GM19455 (cell line): ENCODE measurements around the gene TNFRSF8.

ENCODE experiments used
- ATAC-seq: cut with Tn5 transposase; IDR thresholded peaks from one replicate; pipeline ENCODE4 v1.9.1; 2021; ENCODE audit not compliant: unreplicated experiment

The TNFRSF8 gene

DNA sequence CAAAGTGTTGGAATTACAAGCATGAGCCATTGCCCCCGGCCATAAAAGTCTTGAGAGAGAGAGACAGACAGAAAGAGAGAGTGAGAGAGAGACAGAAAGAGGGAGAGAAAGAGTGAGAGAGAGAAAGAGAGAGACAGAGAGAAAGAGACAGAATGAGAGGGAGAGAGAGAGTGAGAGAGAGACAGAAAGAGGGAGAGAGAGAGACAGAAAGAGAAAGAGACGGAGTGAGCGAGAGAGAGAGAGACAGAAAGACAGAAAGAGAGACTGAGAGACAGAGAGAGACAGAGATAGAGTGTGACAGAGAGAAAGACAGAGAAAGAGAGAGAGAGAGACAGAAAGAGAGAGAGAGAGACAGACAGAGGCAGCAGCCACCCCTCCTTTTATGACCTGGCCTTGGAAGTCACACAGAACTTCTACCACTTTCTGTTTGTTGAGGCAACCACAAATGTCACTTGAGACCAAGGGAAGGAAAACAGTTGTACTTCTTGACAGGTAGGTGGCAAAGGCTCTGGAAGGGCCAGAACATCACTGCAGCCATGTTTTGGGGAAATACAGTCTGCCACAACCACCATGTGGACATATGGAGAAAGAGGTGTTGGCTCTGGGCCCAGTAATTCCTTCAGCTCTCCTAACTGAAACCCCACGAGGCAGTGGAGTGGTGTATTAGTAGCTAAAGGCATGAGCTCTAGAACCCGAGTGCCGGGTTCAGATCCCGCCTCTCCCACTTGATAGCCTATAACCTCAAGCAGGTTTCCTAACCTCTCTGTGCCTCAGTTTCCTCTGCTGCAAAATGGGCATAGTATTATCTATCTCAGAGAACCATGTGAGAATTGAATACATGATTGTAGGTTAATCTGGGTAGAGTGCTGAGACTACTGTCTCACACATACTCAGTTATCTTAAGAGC lies 50.6 kb downstream of the TNFRSF8 start:
- no peak for ATAC-seq

DNA sequence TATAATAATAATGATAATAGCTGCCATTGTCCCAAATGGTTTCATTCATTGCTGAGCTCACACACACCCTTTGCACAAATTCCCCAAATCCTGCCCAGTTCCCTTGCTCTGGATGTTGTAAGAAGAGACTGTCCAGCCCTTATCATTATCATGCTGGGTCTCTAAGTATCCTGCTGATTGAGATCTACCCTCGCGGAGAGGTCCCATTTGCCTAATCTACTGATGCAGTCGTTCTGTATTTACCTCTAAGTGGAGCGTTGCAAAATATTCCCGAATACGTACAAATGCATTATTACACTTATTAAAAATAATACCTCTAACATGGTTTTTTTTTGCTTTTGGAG lies 51.2 kb downstream of the TNFRSF8 start:
- no peak for ATAC-seq

DNA sequence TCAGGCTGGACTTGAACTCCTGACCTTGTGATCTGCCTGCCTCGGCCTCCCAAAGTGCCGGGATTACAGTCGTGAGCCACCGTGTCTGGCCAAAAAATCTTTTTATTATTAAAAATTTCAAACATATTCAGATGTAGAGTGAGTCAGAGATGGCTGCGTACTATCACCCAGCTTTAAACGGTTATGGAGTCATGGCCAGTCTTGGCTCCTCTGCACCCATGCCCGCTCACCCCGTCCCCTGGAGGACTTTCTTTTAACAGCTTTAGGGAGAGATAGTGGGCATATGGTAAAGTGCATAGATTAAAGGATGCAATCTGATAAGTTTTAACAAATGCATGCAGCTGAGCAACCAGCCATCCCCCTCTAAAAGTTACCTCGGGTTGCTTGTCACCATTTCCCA lies 51.8 kb downstream of the TNFRSF8 start:
- ATAC-seq, result no peak

DNA sequence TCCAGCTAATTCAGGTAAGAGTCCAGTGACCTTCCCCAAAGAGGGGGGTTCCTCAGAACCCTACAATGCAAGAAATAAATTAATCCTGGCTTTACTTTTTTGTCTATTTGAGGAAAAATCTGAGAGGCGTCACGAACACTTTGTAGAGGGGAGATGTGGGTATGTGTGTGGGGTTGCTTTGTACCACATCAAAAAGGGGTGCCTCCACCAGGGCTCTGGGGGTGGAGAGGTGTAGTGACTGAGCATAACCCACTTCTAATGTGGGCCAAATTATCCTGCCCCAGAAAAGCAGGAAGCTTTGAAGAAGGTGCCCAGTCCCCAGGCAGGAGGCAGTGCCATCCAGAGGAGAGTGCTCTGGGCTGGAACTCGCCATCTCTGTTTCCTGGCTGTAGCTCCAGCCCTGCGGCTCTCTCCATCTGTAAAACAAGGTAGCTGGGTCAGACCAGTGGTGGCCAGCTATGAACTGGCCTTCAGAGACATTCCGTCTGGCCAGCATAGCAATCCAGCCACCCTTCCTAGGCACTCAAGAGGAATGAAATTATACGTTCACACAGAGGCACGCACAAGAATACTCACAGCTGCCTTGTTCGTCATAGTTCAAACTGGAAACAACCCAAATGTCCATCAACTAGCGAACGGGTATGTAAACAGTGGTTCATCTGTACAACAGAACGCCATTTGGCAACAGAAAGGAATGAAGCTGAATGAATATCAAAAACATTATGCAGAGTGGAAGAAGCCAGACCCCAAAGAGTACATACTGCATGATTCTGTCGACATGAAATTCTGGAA lies 58.3 kb downstream of the TNFRSF8 start:
- no peak for ATAC-seq

DNA sequence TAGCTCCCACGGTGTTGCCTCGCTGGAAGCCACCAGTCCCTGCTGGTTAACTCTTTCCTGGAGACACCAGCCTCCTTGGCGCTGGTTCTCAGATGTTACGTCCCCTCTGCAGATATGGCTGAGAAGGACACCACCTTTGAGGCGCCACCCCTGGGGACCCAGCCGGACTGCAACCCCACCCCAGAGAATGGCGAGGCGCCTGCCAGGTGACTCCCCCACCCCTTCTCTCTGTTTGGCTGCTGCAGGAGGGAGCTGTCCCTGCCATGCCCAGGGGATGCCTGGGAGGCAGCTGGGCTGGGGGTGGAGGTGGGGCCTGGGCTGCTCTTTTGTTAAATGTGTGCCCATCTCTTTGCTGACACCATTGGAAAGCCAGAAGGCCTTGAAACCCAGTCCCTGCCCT lies 60.1 kb downstream of the TNFRSF8 start:
- ATAC-seq, result no peak

DNA sequence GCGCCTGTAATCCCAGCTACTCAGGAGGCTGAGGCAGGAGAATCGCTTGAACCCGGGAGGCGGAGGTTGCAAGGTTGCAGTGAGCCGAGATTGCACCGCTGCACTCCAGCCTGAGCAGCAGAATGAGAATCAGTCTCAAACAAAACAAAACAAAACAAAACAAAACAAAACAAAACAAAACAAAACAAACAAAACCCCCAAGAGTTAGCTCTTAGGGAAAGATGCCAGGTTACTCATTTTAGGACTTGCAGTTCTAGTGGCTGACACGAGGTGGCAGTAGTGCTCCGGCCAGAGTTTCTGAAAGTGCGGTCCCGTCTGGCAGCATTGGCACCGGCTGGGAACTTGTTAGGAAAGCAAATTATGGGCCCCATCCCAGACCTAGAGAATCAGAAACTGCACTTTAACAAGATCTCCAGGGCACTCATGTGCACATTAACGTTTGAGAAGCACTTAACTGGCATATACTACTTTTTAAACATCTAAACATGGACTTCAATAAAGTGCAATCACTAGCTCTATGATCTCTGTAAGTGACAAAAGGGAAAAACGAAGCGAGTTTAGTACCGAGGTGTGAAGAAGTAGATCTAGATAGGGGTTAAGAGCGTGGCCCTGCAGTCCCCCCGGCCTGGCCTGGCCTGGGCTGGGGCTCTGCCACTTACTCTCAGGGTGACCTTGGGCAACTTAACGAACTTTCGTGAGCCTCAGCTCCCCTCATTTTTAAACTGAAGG lies 61.8 kb downstream of the TNFRSF8 start:
- ATAC-seq, result no peak

DNA sequence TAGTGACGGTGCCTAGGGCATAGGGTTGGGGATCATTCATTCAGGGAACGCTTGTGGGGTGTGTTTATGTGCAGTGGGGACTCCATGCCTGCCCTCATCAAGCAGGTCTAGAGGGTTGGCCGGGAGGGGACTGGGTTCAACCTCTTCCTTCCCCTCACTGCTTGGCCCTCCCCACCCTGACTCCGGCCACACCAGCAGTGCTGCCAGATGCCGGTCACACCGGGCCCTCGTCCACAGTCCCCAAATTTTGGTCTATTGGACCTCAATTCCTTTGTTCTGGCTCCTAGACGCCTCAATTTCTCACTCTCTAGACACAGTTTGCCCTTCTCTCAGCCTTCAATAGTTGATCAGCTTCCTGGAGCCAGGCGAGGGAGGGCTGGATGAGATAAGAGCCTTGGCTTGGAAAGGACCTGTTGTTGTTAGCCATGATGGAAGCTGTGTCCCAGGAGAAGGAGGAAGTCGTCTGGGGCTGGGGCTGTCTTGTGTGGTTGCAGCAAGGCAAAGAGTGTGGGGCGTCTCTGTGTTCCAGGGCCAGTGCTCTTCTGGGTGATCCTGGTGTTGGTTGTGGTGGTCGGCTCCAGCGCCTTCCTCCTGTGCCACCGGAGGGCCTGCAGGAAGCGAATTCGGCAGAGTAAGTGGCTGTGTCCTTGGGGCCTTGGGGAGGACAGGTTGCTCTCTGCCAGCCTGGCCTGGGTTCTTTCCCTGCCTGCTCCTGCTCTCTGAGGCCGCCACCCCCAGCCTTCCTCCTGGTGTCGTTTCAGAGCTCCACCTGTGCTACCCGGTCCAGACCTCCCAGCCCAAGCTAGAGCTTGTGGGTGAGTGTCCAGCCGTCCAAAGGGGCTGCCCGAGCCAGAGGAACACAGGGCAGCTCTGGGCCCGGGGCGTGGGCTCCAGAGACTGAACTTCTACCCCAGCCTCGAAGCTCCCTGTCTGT lies 62.6 kb downstream of the TNFRSF8 start:
- ATAC-seq, result no peak

DNA sequence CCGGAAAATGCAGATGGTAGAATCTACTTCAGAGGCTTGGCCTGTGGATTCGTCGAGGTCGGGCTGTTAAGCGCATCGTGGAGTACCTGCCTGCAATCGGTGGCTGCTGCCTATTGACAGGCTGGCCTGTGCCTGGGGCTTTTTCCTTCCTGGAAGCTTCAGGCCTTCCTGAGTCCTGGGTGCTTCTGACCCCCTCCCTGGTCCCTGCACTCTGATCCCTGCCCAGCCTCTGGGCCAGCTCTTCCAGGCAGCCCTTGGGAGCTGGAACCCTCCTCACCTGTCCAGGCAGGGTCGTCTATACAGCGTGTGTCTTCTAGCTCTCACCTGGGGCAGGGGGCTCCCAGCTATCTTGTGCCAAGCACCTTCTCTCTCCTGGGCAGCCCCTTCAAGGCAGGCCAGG lies 63.7 kb downstream of the TNFRSF8 start:
- no peak for ATAC-seq

DNA sequence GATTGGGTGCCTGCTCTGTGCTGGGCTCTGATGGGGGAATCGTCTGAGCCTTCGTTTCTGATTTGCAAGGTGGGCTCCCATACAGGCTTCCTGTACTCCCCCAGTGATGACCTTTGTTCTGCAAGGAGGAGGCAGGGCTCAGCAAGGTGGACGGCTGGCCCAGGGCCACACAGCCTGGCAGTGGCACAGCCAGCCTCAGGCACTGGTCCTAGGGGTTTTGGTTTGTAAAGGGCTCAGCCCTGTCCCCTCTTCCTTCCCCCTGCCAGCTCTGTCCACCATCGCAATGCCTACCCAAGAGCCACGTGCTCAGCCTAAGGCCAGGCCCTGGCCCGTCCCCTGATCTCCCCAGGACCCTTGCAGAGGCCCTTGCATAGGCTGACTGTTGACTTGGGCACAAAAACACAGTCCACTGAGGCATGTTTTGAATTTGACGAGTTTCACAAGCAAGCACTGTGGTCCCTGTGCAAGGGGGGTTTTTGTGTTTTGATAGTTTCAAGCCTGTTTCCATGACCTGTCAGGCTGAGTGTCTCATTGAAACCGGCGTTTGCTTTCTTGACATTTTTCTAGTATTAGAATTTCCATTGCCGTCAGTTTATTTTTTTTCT lies 64.2 kb downstream of the TNFRSF8 start:
- no peak for ATAC-seq

DNA sequence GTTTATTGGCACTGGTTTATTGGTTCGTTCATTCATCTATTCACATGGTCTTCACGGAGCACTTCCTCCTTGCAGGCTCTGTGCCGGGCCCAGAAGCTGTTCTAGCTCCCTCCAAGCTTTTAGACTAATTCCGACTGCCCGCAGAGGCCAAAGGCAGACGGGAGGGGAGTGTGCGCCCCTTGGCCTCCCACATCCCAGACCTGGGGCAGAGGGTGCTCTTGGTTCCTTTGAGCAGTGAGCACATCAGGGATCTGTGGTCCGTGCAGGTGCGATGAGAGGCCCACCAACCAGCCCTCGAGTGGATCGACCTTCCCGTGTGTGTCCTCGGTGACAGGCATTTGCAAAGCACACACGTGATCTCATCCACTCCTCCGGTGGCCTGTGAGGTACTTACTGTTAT lies 65.0 kb downstream of the TNFRSF8 start:
- no peak for ATAC-seq

DNA sequence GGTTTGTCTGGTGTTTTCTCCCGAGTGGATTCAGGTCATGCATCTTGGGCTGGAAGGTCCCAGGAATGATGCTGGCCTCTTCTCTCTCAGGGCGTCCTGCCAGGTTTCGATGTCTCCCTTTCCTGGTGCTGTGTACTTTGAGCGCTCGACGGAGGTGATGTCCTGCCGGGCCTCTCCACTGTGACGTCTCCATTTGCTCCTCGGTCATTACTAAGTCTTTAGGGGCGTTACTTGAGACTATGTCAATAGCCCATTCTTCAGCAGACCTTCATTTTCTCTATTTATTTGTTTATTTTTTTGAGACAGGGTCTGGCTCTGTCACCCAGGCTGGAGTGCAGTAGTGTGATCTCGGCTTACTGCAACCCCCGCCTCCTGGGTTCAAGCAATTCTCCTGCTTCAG lies 66.5 kb downstream of the TNFRSF8 start:
- ATAC-seq, result no peak

DNA sequence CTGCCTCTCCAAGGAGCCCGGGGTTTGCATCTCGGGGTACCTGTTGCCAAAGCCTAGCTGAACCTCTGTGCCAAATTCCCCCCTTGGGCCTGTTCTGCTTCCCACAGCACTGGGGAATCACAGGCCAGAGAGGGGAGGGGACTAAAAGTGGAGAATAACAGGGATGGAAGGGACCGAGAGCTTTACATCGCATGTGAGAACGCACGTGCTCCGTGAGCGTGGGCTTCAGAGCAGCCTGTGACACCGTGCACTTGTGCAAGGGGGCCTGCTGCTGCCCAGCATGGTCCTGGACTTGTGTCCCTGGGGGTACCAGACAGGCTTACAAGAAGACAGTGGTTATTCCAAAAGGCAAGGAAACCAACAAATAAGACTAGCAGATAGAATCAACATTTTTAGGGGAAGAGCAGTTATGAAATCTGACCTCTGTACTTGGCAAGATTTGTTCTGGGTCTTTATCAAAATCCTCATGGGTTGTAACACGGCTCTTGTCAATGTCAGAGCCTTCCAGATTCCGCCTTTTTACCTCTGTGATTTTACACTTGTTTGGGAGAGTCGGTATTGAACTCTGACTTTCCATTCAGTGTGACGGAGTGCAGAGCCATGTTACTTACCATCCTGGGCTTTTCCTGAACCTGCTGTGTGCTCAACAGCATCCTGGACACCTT lies 67.5 kb downstream of the TNFRSF8 start:
- ATAC-seq, result no peak

DNA sequence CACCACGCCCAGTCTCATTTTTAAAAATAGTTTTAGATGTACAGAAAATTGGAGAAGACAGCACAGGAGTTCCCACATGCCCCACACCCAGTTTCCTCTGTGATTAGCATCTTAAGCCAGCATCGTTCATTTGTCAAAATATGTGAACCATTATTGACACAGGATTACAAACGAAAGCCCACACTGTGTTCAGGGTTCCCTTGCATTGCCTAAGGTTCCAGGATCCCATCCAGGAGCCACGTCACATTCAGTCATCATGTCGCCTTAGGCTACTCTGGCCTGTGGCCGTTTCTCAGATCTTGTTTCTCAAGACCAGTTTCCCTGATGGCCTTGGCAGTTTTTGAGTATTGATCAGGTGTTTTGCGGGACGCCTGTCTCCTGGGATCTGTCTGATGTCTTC lies 69.0 kb downstream of the TNFRSF8 start:
- no peak for ATAC-seq

DNA sequence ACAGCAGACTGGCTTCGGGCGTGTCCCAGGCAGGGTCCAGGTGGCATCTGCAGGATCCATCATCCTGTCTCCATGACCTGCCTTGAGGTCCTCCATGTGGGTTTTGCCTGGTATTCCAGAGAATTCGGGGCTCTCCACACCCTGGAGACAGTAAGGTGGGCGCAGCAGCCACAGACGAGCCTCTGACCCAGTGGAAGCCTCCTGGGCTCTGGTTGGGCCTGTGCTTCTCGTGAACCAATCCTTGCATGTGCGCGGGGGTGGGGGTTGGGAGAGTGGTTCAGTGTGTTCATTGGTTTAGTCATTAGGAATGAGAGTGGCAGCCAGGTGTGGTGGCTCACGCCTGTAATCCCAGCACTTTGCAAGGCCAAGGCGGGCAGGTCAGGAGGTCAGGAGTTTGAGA lies 71.6 kb downstream of the TNFRSF8 start:
- ATAC-seq, result no peak

DNA sequence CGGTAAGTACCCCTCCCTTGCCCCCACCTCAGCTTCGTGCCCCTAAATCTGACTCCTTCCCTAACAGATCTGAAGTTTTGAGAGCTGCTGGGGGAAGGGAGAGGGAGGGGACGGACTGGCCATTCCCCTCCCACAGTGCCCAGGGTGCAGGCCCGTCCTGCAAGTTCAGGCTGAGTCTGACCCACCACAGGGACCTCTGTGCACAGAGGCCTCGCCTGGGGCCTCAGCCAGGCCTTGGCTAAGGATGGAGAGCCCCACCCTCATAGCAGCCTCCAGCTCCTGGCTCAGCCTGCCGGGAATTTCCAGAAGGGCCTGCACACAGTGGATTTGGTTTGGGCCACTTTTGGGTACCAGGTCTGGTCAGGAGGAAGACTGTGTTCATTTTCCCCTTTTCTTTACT lies 72.5 kb downstream of the TNFRSF8 start:
- no peak for ATAC-seq

DNA sequence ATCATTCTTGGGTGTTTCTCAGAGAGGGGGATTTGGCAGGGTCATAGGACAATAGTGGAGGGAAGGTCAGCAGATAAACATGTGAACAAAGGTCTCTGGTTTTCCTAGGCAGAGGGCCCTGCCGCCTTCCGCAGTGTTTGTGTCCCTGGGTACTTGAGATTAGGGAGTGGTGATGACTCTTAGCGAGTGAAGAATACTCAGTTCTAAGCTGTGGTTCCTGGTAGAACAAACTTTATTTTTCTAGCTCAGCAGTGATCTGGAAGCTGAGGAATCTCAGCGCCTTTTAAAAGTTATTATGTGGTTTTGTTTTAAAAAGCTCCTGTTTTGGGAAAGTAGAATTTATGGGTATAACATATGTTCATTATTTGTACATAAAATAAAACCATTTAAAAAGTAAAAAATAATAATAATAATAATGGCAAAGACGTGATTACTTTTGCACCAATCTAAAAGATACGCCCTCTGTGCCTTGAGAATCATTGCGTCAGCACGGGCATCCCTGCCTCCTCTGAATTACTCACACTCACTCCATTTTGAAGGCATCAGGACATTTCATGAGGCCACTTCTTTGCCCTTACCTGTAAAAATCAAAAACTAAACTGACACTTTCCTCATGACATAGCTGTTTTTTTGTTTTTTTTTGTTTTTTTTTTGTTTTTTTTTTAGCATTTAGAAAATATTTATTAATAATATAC lies 74.0 kb downstream of the TNFRSF8 start:
- no peak for ATAC-seq

DNA sequence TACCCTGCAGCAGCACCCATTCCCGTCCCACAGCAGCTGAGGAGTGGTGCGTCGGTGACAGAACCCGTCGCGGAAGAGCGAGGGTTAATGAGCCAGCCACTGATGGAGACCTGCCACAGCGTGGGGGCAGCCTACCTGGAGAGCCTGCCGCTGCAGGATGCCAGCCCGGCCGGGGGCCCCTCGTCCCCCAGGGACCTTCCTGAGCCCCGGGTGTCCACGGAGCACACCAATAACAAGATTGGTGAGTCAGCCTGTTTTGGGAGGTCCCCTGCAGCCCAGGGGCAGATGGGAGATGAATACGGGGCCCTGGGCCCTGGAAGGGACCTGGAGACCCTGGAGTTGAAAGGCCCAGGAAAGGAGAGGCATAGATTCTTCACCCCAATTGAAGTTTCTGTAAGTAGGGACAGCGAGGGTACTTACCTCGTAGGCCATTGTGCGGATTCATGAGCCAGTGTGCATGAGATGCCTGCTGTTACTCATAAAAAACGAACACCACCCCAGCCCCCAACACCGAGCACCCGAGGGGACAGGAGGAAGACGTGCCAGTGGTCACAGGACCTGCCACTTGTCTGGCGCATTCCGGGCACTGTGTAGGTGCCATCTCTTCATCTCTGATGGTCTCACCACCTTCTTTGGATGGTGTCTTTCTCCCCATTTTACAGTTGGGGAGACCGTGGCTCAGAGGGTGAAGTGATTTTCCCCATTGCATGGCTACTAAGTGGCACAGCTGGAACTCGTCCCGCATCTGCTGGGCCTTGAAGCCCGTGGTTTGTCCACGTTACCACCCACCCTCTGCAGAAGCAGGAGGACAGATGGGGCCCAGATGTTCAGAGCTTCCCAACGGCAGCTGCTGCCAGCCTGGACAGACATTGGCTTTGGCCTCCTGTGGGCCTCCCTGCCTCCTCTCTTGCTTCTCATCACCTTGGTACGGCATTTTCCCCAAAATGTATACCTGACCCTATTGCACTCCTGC lies 75.4 kb downstream of the TNFRSF8 start:
- no peak for ATAC-seq

DNA sequence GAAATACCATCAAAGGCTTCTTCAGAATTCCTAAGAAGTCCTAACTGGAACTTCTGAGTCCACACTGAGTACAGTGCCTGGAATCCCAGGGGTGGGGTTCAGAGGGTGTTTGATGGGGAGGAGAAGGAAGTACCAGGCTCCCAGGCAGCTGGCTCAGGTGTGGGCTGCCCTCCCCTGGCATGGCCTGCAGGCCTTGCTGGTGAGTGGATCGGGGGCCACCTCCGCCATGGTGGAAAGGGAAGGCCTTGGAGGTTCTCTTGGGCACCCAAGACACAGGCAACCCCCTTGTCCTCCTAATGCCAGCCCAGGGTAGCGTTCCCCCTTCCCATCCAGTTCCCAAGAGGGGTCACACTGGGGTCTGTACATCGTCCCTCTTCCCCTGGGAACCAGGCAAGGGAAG lies 76.9 kb downstream of the TNFRSF8 start:
- ATAC-seq, result no peak
